H1 (cell line): Measurements from ENCODE around the gene PIMREG. TPM values are rescaled to one million over a fixed set of nuclear protein-coding genes. Genes with fewer than 3 reads are reported as not detected.

Source experiments
- CTCF ChIA-PET: fragments of 300-600 bp; sonication (Branson Sonifier 250); formaldehyde crosslinking; loops from one replicate; lab custom pipeline; 2021; ENCODE audit not compliant: partially characterized antibody; lab: Charles Lee
- POLR2A ChIA-PET: fragments of 300-600 bp; sonication (Branson Sonifier 250); formaldehyde crosslinking; loops from one replicate; lab custom pipeline; 2021; ENCODE audit warnings: inconsistent platforms; ENCODE audit not compliant: partially characterized antibody; lab: Charles Lee
- DNase-seq, 2 experiments: peaks; one replicate each; pipeline versions ENCODE4 v3.0.0 to v3.0.0-alpha.2; 2010 to 2022; ENCODE audit warnings: low spot score in 2 of 2, low read depth in 1 of 2, mixed read lengths in 1 of 2
- FAIRE-seq: peaks from 2 replicates; lab custom pipeline; 2011; peaks lifted over from hg19 to GRCh38; lab: Jason Lieb, UNC
- H2AFZ ChIP-seq: 2 replicates; pipeline ENCODE4 v1.8.1; 2012; ENCODE audit warnings: low read length, inconsistent platforms
- H2AK5ac ChIP-seq: 2 replicates; pipeline ENCODE4 v1.6.1; 2013; ENCODE audit warnings: low read depth, low read length
- H2BK120ac ChIP-seq: replicated peaks from 2 replicates; pipeline ENCODE3; 2013; ENCODE audit warnings: low read depth, low read length, inconsistent platforms
- H2BK12ac ChIP-seq: 2 replicates; pipeline ENCODE4 v1.6.1; 2013; ENCODE audit warnings: low read depth, low read length
- H2BK15ac ChIP-seq: 2 replicates; pipeline ENCODE4 v1.6.1; 2013; ENCODE audit warnings: low read length
- H2BK20ac ChIP-seq: 2 replicates; pipeline ENCODE4 v1.6.1; 2013; ENCODE audit warnings: low read length
- H2BK5ac ChIP-seq: 2 replicates; pipeline ENCODE4 v1.6.1; 2013; ENCODE audit warnings: low read depth, low read length
- H3K14ac ChIP-seq: 2 replicates; pipeline ENCODE4 v1.6.1; 2013; ENCODE audit warnings: inconsistent platforms; ENCODE audit not compliant: insufficient read length
- H3K18ac ChIP-seq: 2 replicates; pipeline ENCODE4 v1.6.1; 2013; ENCODE audit warnings: low read length; ENCODE audit errors: extremely low read depth
- H3K23ac ChIP-seq: 2 replicates; pipeline ENCODE4 v1.6.1; 2013; ENCODE audit warnings: inconsistent platforms; ENCODE audit not compliant: insufficient read length
- H3K23me2 ChIP-seq: 2 replicates; pipeline ENCODE4 v1.6.1; 2013; ENCODE audit warnings: low read depth, low read length
- H3K27ac ChIP-seq: 2 replicates; pipeline ENCODE4 v1.6.1; 2011; ENCODE audit warnings: low read depth, low read length, inconsistent platforms
- H3K27me3 ChIP-seq, 4 experiments: replicated peaks in 1 of 4; 1 replicate in 1 of 4; 2 replicates in 3 of 4; pipeline versions ENCODE4 v1.6.1 to v1.8.1; 2011 to 2013; ENCODE audit warnings: low read length in 3 of 4, mild to moderate bottlenecking in 3 of 4, inconsistent platforms in 2 of 4, mixed read lengths in 2 of 4, moderate library complexity in 1 of 4; ENCODE audit not compliant: control insufficient read depth in 3 of 4, insufficient read depth in 3 of 4; ENCODE audit errors: extremely low read depth in 1 of 4
- H3K36me3 ChIP-seq, 4 experiments: 2 replicates each; pipeline versions ENCODE4 v1.6.1 to v1.8.1; 2011 to 2013; ENCODE audit warnings: mild to moderate bottlenecking in 4 of 4, low read length in 3 of 4, moderate library complexity in 2 of 4, control low read depth in 1 of 4, inconsistent platforms in 1 of 4; ENCODE audit not compliant: insufficient read depth in 4 of 4, control insufficient read depth in 2 of 4
- H3K4ac ChIP-seq: replicated peaks from 2 replicates; pipeline ENCODE3; 2013; ENCODE audit warnings: low read length, low read depth, mixed read lengths, inconsistent platforms; ENCODE audit not compliant: insufficient read length
- H3K4me1 ChIP-seq, 4 experiments: replicated peaks in 1 of 4; 1 replicate in 1 of 4; 2 replicates in 3 of 4; pipeline versions ENCODE4 v1.6.1 to v1.8.1; 2011 to 2013; ENCODE audit warnings: low read length in 3 of 4, inconsistent platforms in 2 of 4, mixed read lengths in 1 of 4; ENCODE audit not compliant: insufficient read depth in 4 of 4, control insufficient read depth in 3 of 4
- H3K4me2 ChIP-seq, 2 experiments: 2 replicates each; pipeline versions ENCODE4 v1.6.1 to v1.8.1; 2011 to 2013; ENCODE audit warnings: low read depth in 2 of 2, low read length in 2 of 2, control low read depth in 1 of 2, inconsistent platforms in 1 of 2, mild to moderate bottlenecking in 1 of 2; ENCODE audit not compliant: insufficient read depth in 1 of 2
- H3K4me3 ChIP-seq, 4 experiments: fragments of 200-600, 300-600 bp in 1 of 4; sonication (generic), shearing (Covaris generic), sonication (Bioruptor Twin) in 1 of 4; 2 replicates each; pipeline versions ENCODE4 v1.5.1 to v1.8.1; 2011 to 2016; ENCODE audit warnings: low read length in 4 of 4, low read depth in 3 of 4, control low read depth in 2 of 4, inconsistent platforms in 2 of 4, mild to moderate bottlenecking in 2 of 4, mixed read lengths in 1 of 4, moderate library complexity in 1 of 4; ENCODE audit not compliant: insufficient read depth in 2 of 4; ENCODE audit errors: extremely low read depth in 1 of 4
- H3K56ac ChIP-seq: replicated peaks from 2 replicates; pipeline ENCODE3; 2013; ENCODE audit warnings: low read depth, mild to moderate bottlenecking, mixed read lengths, low read length, inconsistent platforms; ENCODE audit not compliant: insufficient read length
- H3K79me1 ChIP-seq: 2 replicates; pipeline ENCODE4 v1.6.1; 2013; ENCODE audit warnings: low read depth, low read length, control low read depth
- H3K79me2 ChIP-seq, 2 experiments: 2 replicates each; pipeline versions ENCODE4 v1.6.1 to v1.8.1; 2012 to 2013; ENCODE audit warnings: low read length in 2 of 2, mild to moderate bottlenecking in 2 of 2, inconsistent platforms in 1 of 2; ENCODE audit not compliant: insufficient read depth in 2 of 2, control insufficient read depth in 1 of 2
- H3K9ac ChIP-seq, 4 experiments: replicated peaks in 1 of 4; 1 replicate in 1 of 4; 2 replicates in 3 of 4; pipeline versions ENCODE4 v1.6.1 to v1.8.1; 2011 to 2013; ENCODE audit warnings: low read depth in 3 of 4, low read length in 3 of 4, control low read depth in 2 of 4, mild to moderate bottlenecking in 2 of 4, moderate library complexity in 2 of 4, inconsistent platforms in 1 of 4; ENCODE audit errors: extremely low read depth in 1 of 4
- H3K9me3 ChIP-seq, 2 experiments: 2 replicates each; pipeline versions ENCODE4 v1.6.1 to v1.8.1; 2012 to 2013; ENCODE audit warnings: mild to moderate bottlenecking in 2 of 2, moderate library complexity in 2 of 2, control low read depth in 1 of 2, inconsistent platforms in 1 of 2, low read depth in 1 of 2, low read length in 1 of 2, mixed read lengths in 1 of 2; ENCODE audit not compliant: insufficient read depth in 2 of 2
- H4K20me1 ChIP-seq, 2 experiments: replicated peaks in 1 of 2; 2 replicates each; pipeline versions ENCODE3 to v1.8.1; 2011 to 2013; ENCODE audit warnings: inconsistent platforms in 2 of 2, low read length in 2 of 2, mild to moderate bottlenecking in 1 of 2; ENCODE audit not compliant: insufficient read depth in 2 of 2, control insufficient read depth in 1 of 2
- H4K5ac ChIP-seq: 2 replicates; pipeline ENCODE4 v1.6.1; 2013; ENCODE audit warnings: low read length, low read depth, mixed read lengths, inconsistent platforms; ENCODE audit not compliant: insufficient read length
- H4K8ac ChIP-seq: 2 replicates; pipeline ENCODE4 v1.8.0; 2013; ENCODE audit warnings: mild to moderate bottlenecking, moderate library complexity, low read length, inconsistent platforms; ENCODE audit not compliant: insufficient read depth; ENCODE audit errors: extremely low read depth
- H4K91ac ChIP-seq: replicated peaks from 2 replicates; pipeline ENCODE3; 2013; ENCODE audit warnings: low read length, mixed read lengths, inconsistent platforms; ENCODE audit not compliant: insufficient read length
- BACH1 ChIP-seq: IDR thresholded peaks from 2 replicates; pipeline ENCODE4 v1.6.1; 2012; ENCODE audit warnings: low read length, improper control_type of control experiment
- CTBP2 ChIP-seq: IDR thresholded peaks from 2 replicates; pipeline ENCODE4 v1.7.0; 2011; ENCODE audit warnings: borderline replicate concordance, mild to moderate bottlenecking, moderate library complexity, mixed read lengths, low read length; ENCODE audit not compliant: insufficient read depth, insufficient read length
- JUND ChIP-seq: IDR thresholded peaks from 2 replicates; pipeline ENCODE4 v1.6.1; 2011; ENCODE audit warnings: mild to moderate bottlenecking, improper control_type of control experiment, low read length
- NANOG ChIP-seq: IDR thresholded peaks from 2 replicates; pipeline ENCODE4 v1.6.1; 2011; ENCODE audit warnings: low read length, low read depth, mild to moderate bottlenecking, inconsistent platforms; ENCODE audit not compliant: insufficient read depth, poor library complexity, severe bottlenecking
- SIX5 ChIP-seq: IDR thresholded peaks from 2 replicates; pipeline ENCODE4 v1.6.1; 2011; ENCODE audit warnings: mild to moderate bottlenecking, low read depth, low read length
- TCF12 ChIP-seq: IDR thresholded peaks from 2 replicates; pipeline ENCODE4 v1.6.1; 2011; ENCODE audit warnings: low read depth, mild to moderate bottlenecking, low read length
- WGBS, 2 experiments: shearing (Covaris generic) in 1 of 2; methylation state at CpG; one replicate each; pipeline versions ENCODE4 v1.1.6 to v1.1.7; 2013 to 2015; ENCODE audit warnings: low lambda C conversion rate in 2 of 2, mixed read lengths in 2 of 2, inconsistent platforms in 1 of 2, low coverage in 1 of 2, missing lambda C conversion rate in 1 of 2; ENCODE audit not compliant: insufficient replicate concordance in 2 of 2, insufficient coverage in 1 of 2, insufficient read length in 1 of 2; ENCODE audit errors: extremely low coverage in 1 of 2, missing lambda C conversion rate in 1 of 2; 5-methylcytosine and 5-hydroxymethylcytosine counted together
- polyA plus RNA-seq, 7 experiments: library from polyadenylated mRNA; depleted of rRNA in 3 of 7; stranded (reverse) in 5 of 7; unstranded in 2 of 7; fragments of >200 nt in 5 of 7; fragments of 200-250 nt in 2 of 7; gene quantifications; 1 replicate in 5 of 7; 2 replicates in 1 of 7; 4 replicates in 1 of 7; pipeline versions ENCODE4 v1.2.1 to v1.2.3, GENCODE V29; 2011 to 2013; ENCODE audit warnings: missing spikeins in 2 of 7, mixed read lengths in 2 of 7
- total RNA-seq: library from RNA; stranded (reverse); fragmentation: NEBNext Ultra II Directional; extraction: Animal tissue kit (Norgen Biotek cat#: 25700); gene quantifications from 2 replicates; pipeline ENCODE4 v1.2.1, GENCODE V29; 2021

Gene PIMREG
- total and polyA plus RNA-seq, 2 of the 8 experiments (the other 6 are each of a cell fraction or from before 2014, with no cell fraction given), result 133 to 148 TPM

GRCh38 chr17:6476076-6476809 lies 32.0 kb downstream of the PIMREG start:
- Histone ChIP-seq H3K23me2 (no peaks in the 10 kb centered on the region), H3K56ac (no peak overlapping the region), H3K14ac (no peak overlapping the region), H2BK20ac (no peak overlapping the region), H3K18ac (no peak overlapping the region), H3K4me3 (no peak overlapping the region), H2AFZ (no peak overlapping the region), H2BK5ac (no peak overlapping the region), H3K27me3 (no peaks in the 10 kb centered on the region), H3K4me2 (no peak overlapping the region), H3K27ac (no peak overlapping the region), H3K4me1 (peaks cover 0 to 13% (median 9%) of the 10 kb centered on the region in 4 experiments; a peak in 4 of 7 replicates), H4K8ac (no peak overlapping the region; the same call in 1 of the 2 replicates), H4K91ac (no peak overlapping the region), H3K9ac (no peak overlapping the region), H3K4ac (no peak overlapping the region), H3K79me2 (no peaks in the 10 kb centered on the region), H3K23ac (no peak overlapping the region), H3K9me3 (no peaks in the 10 kb centered on the region), H3K36me3 (no peaks in the 10 kb centered on the region), H3K79me1 (no peaks in the 10 kb centered on the region), H4K5ac (no peak overlapping the region), H4K20me1 (no peaks in the 10 kb centered on the region), H2BK15ac (no peak overlapping the region), H2BK12ac (no peak overlapping the region), H2AK5ac (no peak overlapping the region), H2BK120ac (no peak overlapping the region)
- ChIA-PET CTCF (interaction anchor here (6.4 kb wide), 1 partner anchor 14 kb away, joined by 68 read pairs; no protein-coding TSS in a partner anchor), POLR2A (no interaction called here)
- no peak for DNase-seq
- no peak for FAIRE-seq
- TF ChIP-seq CTBP2 (no peak), JUND (no peak), BACH1 (no peak), SIX5 (no peak), TCF12 (no peak), NANOG (no peak)
- 87% methylated on average over 8 of the region's 8 CpGs; no CpG with 5 or more reads in 1 of the 2 experiments for WGBS, 2 experiments
